Pons (tissue), 1 donor: ENCODE data around the gene AP4S1.

Experiments used
- DNase-seq: peaks from one replicate; pipeline ENCODE4 v3.0.0-alpha.2; 2016; ENCODE audit warnings: low spot score

AP4S1 gene

DNA sequence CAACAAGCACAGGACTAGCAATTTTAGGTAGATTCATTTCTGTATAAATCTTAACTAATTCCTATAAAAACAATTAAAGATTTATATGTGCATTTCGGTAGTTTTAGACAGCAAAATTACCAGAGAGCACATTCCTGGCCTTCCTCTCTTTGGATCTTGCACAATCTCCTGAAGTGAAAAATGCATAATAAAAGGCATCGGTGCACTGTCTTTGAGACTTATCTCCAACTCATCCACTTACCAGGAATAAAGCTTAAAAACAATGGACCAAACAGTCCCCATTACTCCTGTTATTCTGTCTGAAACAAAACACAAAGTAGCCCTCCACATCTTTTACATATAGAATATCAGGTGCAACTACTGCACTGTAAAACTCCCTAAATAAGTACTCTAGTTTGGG lies 112.9 kb downstream of the AP4S1 start:
- DNase-seq, result no peak

DNA sequence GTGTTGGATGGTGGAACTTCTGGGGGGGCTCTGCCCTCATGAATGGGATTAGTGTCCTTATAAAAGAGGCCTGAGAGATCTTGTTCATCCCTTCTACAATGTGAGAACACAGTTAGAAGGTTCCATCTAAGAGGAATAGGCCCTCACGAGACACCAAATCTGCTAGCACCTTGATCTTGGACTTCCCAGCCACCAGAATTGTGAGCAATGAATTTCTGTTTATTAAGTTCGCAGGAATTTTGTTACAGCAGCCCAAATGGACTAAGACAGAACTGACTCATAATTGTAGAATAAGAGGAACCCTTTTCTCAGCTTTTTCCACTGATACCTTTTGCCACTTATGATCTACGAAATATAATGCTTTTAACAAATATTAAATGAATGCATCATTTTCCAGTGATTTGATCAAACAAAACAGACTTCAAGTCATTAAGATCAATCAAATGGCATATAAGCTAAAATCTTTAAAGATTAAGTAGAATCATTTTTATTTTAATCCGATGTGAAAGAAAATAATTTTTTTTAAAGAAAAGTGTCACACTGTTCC lies 113.9 kb downstream of the AP4S1 start:
- DNase-seq, result no peak

DNA sequence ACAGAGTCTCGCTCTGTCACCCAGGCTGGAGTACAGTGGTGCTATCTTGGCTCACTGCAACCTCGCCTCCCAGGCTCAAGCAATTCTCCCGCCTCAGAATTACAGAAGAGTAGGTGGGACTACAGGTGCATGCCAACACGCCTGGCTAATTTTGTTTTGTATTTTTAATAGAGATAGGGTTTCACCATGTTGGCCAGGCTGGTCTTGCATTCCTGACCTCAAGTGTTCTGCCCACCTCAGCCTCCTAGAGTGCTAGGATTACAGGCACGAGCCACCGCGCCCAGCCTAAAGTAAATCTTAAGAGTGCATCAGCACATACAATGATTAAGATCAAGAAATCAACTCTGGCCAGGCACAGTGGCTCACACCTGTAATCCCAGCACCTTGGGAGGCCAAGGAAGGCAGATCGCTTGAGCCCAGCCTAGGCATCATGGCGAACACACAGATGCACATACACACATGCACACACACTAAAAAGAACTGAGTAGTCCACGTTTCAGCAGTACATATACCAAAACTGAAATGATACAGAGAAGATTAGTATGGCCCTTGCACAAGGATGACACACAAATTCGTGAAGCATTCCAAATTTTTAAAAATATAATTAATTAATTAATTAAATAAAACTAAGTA lies 117.1 kb downstream of the AP4S1 start:
- DNase-seq, result no peak
